HL-60 (cell line): Measurements from ENCODE around the gene TBC1D9.

Experiments
- POLR2AphosphoS5 ChIP-seq: IDR thresholded peaks from 2 replicates; pipeline ENCODE4 v1.6.1; 2012; ENCODE audit warnings: low read depth
- SPI1 ChIP-seq: IDR thresholded peaks from 2 replicates; pipeline ENCODE4 v1.6.1; 2012; ENCODE audit warnings: low read depth, mild to moderate bottlenecking, borderline replicate concordance
- TF ChIP-seq, protein P1 (sequence below): IDR thresholded peaks from one replicate; pipeline ENCODE4 v1.5.1; 2011; ENCODE audit warnings: low read length, control low read depth, inconsistent platforms; ENCODE audit not compliant: insufficient read depth
- TF ChIP-seq, protein P2 (sequence below): IDR thresholded peaks from 2 replicates; pipeline ENCODE4 v1.6.1; 2012; ENCODE audit warnings: low read depth; ENCODE audit not compliant: insufficient replicate concordance

DNA sequence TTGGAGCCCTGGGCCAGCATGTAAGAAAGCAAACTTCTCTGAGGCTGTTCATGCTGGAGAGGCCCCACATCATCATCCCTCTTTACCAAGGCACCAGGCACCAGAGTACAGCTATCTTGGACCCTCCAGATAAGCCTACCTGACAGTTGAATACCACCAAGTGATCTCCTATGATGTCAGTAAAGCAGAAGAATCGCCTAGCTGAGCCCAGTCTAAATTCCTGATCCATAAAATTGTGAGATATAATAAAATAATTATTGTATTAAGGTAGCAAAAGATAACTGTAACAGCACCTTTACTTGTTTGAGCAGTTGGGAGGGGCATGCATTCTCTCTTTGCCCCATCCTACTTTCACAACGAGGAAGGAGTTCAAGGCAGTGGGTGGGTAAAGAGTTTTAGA is 184.6 kb downstream of the TBC1D9 start:
- TF ChIP-seq, protein P1, sequence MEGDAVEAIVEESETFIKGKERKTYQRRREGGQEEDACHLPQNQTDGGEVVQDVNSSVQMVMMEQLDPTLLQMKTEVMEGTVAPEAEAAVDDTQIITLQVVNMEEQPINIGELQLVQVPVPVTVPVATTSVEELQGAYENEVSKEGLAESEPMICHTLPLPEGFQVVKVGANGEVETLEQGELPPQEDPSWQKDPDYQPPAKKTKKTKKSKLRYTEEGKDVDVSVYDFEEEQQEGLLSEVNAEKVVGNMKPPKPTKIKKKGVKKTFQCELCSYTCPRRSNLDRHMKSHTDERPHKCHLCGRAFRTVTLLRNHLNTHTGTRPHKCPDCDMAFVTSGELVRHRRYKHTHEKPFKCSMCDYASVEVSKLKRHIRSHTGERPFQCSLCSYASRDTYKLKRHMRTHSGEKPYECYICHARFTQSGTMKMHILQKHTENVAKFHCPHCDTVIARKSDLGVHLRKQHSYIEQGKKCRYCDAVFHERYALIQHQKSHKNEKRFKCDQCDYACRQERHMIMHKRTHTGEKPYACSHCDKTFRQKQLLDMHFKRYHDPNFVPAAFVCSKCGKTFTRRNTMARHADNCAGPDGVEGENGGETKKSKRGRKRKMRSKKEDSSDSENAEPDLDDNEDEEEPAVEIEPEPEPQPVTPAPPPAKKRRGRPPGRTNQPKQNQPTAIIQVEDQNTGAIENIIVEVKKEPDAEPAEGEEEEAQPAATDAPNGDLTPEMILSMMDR, result no peak
- TF ChIP-seq POLR2AphosphoS5, result no peak
- no peak for TF ChIP-seq SPI1
- TF ChIP-seq, protein P2, sequence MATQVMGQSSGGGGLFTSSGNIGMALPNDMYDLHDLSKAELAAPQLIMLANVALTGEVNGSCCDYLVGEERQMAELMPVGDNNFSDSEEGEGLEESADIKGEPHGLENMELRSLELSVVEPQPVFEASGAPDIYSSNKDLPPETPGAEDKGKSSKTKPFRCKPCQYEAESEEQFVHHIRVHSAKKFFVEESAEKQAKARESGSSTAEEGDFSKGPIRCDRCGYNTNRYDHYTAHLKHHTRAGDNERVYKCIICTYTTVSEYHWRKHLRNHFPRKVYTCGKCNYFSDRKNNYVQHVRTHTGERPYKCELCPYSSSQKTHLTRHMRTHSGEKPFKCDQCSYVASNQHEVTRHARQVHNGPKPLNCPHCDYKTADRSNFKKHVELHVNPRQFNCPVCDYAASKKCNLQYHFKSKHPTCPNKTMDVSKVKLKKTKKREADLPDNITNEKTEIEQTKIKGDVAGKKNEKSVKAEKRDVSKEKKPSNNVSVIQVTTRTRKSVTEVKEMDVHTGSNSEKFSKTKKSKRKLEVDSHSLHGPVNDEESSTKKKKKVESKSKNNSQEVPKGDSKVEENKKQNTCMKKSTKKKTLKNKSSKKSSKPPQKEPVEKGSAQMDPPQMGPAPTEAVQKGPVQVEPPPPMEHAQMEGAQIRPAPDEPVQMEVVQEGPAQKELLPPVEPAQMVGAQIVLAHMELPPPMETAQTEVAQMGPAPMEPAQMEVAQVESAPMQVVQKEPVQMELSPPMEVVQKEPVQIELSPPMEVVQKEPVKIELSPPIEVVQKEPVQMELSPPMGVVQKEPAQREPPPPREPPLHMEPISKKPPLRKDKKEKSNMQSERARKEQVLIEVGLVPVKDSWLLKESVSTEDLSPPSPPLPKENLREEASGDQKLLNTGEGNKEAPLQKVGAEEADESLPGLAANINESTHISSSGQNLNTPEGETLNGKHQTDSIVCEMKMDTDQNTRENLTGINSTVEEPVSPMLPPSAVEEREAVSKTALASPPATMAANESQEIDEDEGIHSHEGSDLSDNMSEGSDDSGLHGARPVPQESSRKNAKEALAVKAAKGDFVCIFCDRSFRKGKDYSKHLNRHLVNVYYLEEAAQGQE, result no peak
